GM18508 (cell line): ENCODE results near the gene STRBP.
"Not testable (repeated sequence)": the region's sequence is repeated elsewhere in the genome, so short reads cannot be mapped to it uniquely, and the experiment has no call there.

Source experiments
- ATAC-seq: cut with Tn5 transposase; IDR thresholded peaks from one replicate; pipeline ENCODE4 v1.9.1; 2021; ENCODE audit warnings: moderate number of reproducible peaks; ENCODE audit not compliant: insufficient read depth, unreplicated experiment

Gene STRBP

GRCh38 chr9:123268465-123269259, at the start of gene STRBP:
TSS of gene STRBP (minus strand) at chr9:123268586. CDS start at chr9:123184134, 84,452 bp downstream.
- peak; percentile 65 for ATAC-seq

GRCh38 chr9:123316053-123316718, 47.8 kb upstream of the STRBP start:
- no peak for ATAC-seq

GRCh38 chr9:123315635-123316034, 47.2 kb upstream of the STRBP start:
- ATAC-seq: no peak

- no peak for ATAC-seq
Observed at GRCh38 chr9:123314617-123315016, 46.2 kb upstream of the STRBP start.

GRCh38 chr9:123312306-123312877, 44.0 kb upstream of the STRBP start:
- ATAC-seq: no peak

GRCh38 chr9:123311250-123311752, 42.9 kb upstream of the STRBP start:
- no peak for ATAC-seq

GRCh38 chr9:123310551-123311249, 42.3 kb upstream of the STRBP start:
- no peak for ATAC-seq

GRCh38 chr9:123309611-123310010, 41.2 kb upstream of the STRBP start:
- ATAC-seq: no peak

GRCh38 chr9:123305879-123306278, 37.5 kb upstream of the STRBP start:
- no peak for ATAC-seq

- ATAC-seq: no peak
Observed at GRCh38 chr9:123304340-123304691, 35.9 kb upstream of the STRBP start.

GRCh38 chr9:123302348-123303214, 34.2 kb upstream of the STRBP start:
- no peak for ATAC-seq

GRCh38 chr9:123301936-123302335, 33.5 kb upstream of the STRBP start:
- not testable (repeated sequence) for ATAC-seq

- no peak for ATAC-seq
Observed at GRCh38 chr9:123300554-123300953, 32.2 kb upstream of the STRBP start.

GRCh38 chr9:123299558-123300126, 31.3 kb upstream of the STRBP start:
- ATAC-seq: no peak

- ATAC-seq: no peak
Observed at GRCh38 chr9:123296174-123296573, 27.8 kb upstream of the STRBP start.

- no peak for ATAC-seq
Observed at GRCh38 chr9:123291736-123292135, 23.4 kb upstream of the STRBP start.

GRCh38 chr9:123290764-123291163, 22.4 kb upstream of the STRBP start:
- no peak for ATAC-seq

- no peak for ATAC-seq
Observed at GRCh38 chr9:123287639-123288038, 19.3 kb upstream of the STRBP start.

GRCh38 chr9:123286324-123286723, 17.9 kb upstream of the STRBP start:
- ATAC-seq: no peak
